ENCODE results near the gene SLIT1.

DNA sequence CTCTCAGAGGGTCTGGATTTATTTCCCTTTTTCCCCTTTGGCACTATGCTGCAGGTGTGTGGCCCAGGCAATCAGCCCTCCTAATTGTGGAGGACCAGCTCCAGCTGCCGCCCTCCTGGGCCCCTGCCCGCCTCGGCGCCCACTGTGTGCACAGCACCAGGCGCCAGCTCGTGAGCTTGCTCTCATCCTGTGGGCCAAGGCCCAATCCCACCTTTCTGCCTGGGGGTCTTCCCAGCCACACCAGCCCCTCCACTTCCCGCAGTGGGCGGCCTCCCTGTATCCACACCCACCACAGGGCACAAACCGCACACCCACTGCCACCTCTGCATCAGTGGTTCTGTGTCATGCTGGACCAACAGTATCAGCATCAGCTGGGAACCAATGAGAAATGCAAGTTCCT is 25.5 kb upstream of the SLIT1 start:
- TF ChIP-seq, protein P1, sequence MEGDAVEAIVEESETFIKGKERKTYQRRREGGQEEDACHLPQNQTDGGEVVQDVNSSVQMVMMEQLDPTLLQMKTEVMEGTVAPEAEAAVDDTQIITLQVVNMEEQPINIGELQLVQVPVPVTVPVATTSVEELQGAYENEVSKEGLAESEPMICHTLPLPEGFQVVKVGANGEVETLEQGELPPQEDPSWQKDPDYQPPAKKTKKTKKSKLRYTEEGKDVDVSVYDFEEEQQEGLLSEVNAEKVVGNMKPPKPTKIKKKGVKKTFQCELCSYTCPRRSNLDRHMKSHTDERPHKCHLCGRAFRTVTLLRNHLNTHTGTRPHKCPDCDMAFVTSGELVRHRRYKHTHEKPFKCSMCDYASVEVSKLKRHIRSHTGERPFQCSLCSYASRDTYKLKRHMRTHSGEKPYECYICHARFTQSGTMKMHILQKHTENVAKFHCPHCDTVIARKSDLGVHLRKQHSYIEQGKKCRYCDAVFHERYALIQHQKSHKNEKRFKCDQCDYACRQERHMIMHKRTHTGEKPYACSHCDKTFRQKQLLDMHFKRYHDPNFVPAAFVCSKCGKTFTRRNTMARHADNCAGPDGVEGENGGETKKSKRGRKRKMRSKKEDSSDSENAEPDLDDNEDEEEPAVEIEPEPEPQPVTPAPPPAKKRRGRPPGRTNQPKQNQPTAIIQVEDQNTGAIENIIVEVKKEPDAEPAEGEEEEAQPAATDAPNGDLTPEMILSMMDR (conservative IDR thresholded peaks at IDR 0.05), result no peak
- TF ChIP-seq ZFX (IDR thresholded peaks at IDR 0.05), result no peak

Data from C4-2B (cell line).